HCT116 (cell line): ENCODE data around the gene TTLL9.

Source experiments
- ATF3 ChIP-seq: IDR thresholded peaks from 2 replicates; pipeline ENCODE4 v1.6.1; 2012
- CEBPB ChIP-seq: IDR thresholded peaks from 2 replicates; pipeline ENCODE4 v1.6.1; 2012; ENCODE audit warnings: low read depth
- EZH2phosphoT487 ChIP-seq: fragments of 200-600 bp; IDR thresholded peaks from 2 replicates; pipeline ENCODE4 v1.6.1; 2018; ENCODE audit warnings: antibody characterized with exemption, borderline replicate concordance
- JUND ChIP-seq: IDR thresholded peaks from 2 replicates; pipeline ENCODE4 v1.6.1; 2012
- MAX ChIP-seq: IDR thresholded peaks from 2 replicates; pipeline ENCODE4 v1.6.1; 2012
- POLR2A ChIP-seq: IDR thresholded peaks from 2 replicates; pipeline ENCODE4 v1.7.0; 2011; ENCODE audit warnings: borderline replicate concordance; ENCODE audit not compliant: insufficient read depth, insufficient read length; ENCODE audit errors: extremely low read depth
- RAD21 ChIP-seq: IDR thresholded peaks from 2 replicates; pipeline ENCODE4 v1.6.1; 2012; ENCODE audit warnings: low read depth, mild to moderate bottlenecking
- YY1 ChIP-seq: IDR thresholded peaks from 2 replicates; pipeline ENCODE4 v1.6.1; 2011; ENCODE audit warnings: low read length, low read depth, moderate library complexity, mild to moderate bottlenecking; ENCODE audit not compliant: insufficient replicate concordance; ENCODE audit errors: extremely low read depth
- ZFX ChIP-seq: fragments of 450-650 bp; IDR thresholded peaks from 2 replicates; pipeline ENCODE4 v1.6.1; 2017
- TF ChIP-seq, protein P1 (sequence below): IDR thresholded peaks from 2 replicates; pipeline ENCODE4 v1.6.1; 2012; ENCODE audit warnings: low read depth
- TF ChIP-seq, protein P2 (sequence below), 3 experiments: fragments of 200-600 bp in 1 of 3; sonication (generic) in 1 of 3; IDR thresholded peaks in 2 of 3; conservative IDR thresholded peaks in 1 of 3; 2 replicates each; pipeline ENCODE4 v1.5.1; 2012 to 2017; ENCODE audit warnings: low read depth in 2 of 3, low read length in 2 of 3, antibody characterized with exemption in 1 of 3, borderline replicate concordance in 1 of 3, control low read depth in 1 of 3, mild to moderate bottlenecking in 1 of 3, mixed read lengths in 1 of 3, mixed run types in 1 of 3, moderate library complexity in 1 of 3; ENCODE audit not compliant: insufficient read depth in 1 of 3

DNA sequence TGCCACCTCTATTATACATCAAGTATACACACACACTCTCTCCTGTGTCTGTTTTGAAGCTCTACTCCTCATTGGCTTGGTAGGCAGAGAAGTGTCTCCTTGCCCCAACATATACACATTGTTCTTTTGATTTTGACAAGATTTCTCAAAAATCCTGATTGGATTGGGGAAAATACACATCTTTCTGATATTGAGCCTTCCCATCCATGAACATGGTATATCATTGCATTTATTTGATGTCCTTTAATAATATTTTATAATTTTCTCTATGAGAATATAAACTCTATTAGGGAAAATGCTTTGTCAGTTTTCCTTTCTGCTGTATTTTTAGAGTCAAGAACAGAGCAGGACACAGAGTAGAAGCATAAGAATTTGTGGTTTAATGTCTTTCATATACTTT lies 7.2 kb downstream of the TTLL9 start:
- TF ChIP-seq, protein P1, sequence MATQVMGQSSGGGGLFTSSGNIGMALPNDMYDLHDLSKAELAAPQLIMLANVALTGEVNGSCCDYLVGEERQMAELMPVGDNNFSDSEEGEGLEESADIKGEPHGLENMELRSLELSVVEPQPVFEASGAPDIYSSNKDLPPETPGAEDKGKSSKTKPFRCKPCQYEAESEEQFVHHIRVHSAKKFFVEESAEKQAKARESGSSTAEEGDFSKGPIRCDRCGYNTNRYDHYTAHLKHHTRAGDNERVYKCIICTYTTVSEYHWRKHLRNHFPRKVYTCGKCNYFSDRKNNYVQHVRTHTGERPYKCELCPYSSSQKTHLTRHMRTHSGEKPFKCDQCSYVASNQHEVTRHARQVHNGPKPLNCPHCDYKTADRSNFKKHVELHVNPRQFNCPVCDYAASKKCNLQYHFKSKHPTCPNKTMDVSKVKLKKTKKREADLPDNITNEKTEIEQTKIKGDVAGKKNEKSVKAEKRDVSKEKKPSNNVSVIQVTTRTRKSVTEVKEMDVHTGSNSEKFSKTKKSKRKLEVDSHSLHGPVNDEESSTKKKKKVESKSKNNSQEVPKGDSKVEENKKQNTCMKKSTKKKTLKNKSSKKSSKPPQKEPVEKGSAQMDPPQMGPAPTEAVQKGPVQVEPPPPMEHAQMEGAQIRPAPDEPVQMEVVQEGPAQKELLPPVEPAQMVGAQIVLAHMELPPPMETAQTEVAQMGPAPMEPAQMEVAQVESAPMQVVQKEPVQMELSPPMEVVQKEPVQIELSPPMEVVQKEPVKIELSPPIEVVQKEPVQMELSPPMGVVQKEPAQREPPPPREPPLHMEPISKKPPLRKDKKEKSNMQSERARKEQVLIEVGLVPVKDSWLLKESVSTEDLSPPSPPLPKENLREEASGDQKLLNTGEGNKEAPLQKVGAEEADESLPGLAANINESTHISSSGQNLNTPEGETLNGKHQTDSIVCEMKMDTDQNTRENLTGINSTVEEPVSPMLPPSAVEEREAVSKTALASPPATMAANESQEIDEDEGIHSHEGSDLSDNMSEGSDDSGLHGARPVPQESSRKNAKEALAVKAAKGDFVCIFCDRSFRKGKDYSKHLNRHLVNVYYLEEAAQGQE: no peak
- no peak for TF ChIP-seq YY1
- TF ChIP-seq, protein P2, sequence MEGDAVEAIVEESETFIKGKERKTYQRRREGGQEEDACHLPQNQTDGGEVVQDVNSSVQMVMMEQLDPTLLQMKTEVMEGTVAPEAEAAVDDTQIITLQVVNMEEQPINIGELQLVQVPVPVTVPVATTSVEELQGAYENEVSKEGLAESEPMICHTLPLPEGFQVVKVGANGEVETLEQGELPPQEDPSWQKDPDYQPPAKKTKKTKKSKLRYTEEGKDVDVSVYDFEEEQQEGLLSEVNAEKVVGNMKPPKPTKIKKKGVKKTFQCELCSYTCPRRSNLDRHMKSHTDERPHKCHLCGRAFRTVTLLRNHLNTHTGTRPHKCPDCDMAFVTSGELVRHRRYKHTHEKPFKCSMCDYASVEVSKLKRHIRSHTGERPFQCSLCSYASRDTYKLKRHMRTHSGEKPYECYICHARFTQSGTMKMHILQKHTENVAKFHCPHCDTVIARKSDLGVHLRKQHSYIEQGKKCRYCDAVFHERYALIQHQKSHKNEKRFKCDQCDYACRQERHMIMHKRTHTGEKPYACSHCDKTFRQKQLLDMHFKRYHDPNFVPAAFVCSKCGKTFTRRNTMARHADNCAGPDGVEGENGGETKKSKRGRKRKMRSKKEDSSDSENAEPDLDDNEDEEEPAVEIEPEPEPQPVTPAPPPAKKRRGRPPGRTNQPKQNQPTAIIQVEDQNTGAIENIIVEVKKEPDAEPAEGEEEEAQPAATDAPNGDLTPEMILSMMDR (IDR thresholded peaks at IDR 0.05 in 2 of 3, conservative IDR thresholded peaks at IDR 0.05 in 1 of 3; ENCODE audit: borderline replicate concordance in 1 of 3, insufficient read depth in 1 of 3, low read depth in 2 of 3, low read length in 2 of 3): no peak
- TF ChIP-seq POLR2A: no peak
- TF ChIP-seq CEBPB: no peak
- TF ChIP-seq MAX: no peak
- TF ChIP-seq EZH2phosphoT487: no peak
- TF ChIP-seq RAD21: no peak
- TF ChIP-seq ZFX: no peak
- no peak for TF ChIP-seq JUND
- no peak for TF ChIP-seq ATF3
